ENCODE measurements around the gene HABP4.

The HABP4 gene

DNA sequence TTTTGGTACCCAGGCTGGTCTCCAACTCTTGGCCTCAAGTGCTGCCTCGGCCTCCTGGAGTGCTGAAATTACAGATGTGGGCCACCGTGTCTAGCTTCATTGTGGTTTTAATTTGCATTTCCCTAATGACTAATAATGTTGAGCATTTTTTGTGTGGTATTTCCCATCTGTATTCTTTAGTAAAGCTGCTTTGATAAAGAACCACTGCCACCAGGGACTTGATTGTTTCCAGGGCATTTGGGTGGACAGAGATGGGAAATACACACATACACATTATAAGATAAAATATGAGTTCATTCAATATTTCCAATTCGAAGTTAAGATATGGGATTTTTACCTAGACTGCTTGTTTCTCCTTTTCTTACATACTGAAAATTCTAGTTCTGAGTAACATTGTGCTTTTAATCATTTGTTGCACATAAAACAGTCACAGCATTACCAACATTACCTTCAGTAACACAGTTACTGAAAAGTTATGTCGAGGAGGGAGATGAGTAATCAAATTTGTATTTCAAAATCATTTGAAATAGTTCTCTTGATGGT, 28.9 kb downstream of the HABP4 start:
- no peak for DNase-seq

DNA sequence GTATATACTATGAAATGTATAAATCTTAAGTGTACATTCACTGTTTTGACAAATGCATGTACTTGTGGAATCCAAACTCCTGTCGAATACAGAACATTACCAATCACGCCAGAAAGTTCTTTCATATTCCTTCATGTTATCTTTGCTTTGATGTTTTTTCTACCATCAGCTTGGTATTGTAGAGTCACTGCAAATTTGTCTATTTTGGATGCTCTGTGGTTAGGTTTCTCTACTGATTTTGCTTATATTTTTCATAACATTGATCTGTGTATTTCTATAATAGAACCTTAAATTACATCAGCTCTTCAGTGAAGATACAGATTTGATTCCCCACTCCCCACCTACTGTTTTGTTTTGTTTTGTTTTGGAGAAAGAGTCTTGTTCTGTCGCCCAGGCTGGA, 30.8 kb downstream of the HABP4 start:
- DNase-seq = no peak

- DNase-seq = no peak
Measured at GRCh38 chr9:96482476-96482875, 32.5 kb downstream of the HABP4 start.

GRCh38 chr9:96483197-96483596, 33.2 kb downstream of the HABP4 start:
- DNase-seq = no peak

DNA sequence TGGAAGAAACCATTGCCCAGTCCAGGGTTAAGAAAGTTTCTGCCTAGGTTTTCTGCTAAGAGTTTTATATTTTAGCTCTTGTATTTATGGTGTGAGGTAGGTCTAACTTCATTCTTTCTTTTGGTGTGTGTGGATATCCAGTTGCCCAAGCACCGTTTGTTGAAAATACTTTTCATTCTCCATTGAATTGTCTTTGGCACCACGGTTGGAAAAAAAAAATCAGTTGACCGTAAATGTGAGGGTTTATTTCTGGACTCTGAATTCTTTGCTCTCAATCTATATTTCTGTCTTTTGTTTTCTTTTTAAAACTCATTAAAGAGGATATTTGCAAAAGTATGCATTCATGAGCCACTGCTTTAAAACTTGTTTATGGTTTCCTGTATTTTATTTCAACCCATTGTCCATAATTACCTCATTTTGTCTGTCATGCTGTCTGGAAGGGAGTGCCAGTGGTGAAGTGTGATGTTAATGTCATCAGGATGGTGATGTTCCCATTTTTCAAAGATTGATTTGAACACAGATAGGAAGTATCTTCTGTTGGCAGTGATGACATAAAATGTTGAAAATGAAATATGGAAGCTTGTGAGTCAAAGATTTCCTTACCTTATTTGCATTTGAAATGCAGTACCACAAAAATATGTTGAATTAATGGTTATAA, 33.9 kb downstream of the HABP4 start:
- no peak for DNase-seq

DNA sequence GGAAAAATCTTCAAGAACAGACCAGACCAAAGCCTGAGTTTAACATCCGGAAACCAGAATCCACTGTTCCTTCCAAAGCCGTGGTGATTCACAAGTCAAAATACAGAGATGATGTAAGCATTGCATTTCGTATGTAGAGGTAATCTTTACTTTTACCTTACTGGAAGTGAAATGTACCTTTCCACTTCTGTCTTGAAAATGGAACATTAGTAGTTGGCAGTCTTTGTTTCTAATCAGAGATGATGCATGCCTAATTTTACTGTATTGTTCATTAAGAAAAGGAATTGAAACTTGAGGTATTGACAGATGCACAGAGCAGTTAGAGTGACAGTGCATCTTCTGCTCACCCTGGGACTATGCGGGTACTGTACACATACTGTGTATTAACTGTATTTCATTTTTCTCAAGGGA, 34.6 kb downstream of the HABP4 start:
- no peak for DNase-seq

DNA sequence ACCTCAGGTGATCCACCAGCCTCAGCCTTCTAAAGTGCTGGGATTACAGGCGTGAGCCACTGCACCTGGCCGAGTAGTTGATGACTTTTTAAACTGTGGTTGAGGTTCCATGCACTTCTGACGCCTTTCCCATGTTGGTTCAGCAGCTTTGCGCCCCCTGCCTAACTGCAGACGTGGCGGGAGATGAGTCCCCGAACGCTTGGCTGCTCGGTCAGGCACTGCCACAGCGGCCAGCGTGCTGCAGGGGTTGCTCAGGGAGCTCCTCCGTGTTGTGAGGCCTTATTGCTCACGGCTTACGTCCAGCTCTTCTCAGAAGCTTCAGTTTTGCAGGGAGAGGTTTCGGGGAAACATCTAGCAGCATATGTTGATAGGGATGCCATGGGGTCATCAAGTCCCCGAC, 35.3 kb downstream of the HABP4 start:
- DNase-seq = no peak

DNA sequence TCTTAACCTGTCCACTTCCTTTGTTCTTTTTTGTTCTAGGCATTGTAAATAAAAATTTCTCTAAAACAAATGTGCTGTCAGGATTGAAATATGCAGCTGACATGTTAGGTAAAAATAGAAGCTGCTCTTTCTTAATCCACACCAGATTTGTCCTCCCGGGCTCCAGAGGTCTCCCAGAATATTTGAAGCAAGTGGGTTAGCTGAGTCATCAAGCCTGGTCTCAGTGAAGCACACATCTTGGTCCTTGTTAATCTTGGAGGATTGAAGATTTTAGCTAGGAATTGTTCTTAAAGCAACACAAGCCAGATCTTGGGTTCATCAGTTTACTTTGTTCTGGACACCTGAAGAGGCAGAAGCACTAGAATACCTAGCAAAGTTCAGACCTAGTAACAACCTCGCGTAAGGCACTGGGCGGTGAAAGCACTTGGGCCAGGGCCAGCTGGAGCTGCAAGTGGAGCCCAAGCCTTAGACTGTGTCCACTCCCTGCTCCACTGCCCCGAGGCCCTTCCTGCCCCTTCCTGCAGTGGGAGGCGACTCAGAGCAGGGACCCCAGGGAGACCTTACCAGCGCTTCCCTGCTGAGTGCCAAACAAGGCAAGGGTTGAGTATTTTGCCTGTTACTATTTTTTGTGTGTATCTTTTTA, 36.5 kb downstream of the HABP4 start:
- no peak for DNase-seq

- DNase-seq = no peak
Measured at GRCh38 chr9:96487029-96487396, 37.0 kb downstream of the HABP4 start.

DNA sequence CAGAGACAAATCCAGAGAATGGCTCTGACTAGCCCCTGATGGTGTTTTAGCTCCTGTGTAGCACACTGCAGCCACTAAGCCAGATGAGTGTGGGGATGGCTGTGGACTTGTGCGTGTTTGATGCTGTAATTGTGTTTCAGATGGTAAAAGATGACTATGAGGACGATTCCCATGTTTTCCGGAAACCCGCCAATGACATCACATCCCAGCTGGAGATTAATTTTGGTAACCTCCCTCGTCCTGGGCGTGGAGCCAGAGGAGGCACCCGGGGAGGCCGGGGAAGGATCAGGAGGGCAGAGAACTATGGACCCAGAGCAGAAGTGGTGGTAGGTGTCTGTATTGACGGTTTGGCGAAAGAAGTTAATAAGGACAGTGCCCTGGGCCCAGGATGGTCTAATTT, 38.0 kb downstream of the HABP4 start:
- DNase-seq = no peak

GRCh38 chr9:96489482-96489979, 39.6 kb downstream of the HABP4 start:
- DNase-seq = no peak

DNA sequence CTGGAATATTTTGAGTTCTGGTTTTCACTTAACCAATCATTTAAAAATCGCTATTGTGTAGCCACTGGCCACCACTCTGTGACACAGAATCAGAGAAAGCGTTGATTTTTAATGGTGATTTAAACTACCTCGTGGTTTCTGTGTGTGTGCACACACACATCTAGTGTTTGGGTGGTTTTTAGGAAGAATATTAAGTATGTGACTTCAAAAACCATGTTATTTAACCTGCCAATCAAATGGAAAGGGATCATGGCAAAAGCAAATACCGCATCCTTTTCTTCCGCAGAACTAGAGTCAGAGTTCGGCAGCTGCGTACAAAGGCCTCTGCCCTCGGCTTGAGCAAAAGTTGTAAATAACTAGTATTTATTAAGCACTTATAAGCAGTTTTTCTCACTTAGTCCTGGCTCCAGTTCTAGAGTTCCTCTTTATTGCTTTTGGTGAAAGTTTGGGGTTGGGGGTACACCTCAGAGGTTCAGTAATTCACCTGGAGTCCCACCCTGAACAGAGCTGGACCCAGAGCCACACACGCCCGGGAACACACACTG, 40.6 kb downstream of the HABP4 start:
- no peak for DNase-seq

DNA sequence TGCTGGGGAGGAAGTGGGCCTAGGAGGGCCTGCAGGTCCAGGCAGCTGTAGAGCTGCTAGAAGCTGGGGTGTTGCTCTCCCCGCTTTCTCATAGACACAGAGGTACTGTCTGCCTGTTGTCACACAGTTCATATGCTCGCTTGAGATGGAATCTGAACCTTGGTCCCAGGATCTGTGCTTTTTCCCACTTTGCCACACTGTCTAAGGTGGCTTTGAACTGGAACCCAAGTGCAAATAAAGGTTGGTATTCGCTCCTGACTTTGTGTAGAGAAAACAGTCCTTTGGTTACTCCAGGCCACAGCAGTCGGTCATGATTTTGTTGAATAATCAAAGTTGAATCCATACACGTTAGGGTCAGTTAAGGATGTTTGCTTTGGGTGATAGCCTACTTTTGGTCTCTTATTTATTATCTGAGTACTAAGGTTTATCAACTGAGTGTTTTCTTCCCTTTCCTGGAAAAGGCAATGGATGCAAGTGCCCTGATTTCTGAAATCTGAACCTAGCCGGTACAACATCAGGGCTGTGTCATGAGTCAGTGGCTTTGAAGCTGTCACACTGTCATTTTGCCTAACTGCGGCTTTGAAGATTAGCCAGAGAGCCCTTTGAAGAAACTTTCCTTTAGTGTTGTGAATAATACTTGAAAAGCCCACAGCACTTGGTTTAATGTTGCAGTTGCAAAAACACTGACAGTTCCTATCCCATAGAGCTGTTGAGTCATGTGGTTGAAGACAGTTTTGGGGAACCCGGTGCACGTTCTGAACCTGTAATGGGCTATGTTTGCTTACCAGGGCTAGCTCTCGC, 41.3 kb downstream of the HABP4 start:
- DNase-seq = no peak

DNA sequence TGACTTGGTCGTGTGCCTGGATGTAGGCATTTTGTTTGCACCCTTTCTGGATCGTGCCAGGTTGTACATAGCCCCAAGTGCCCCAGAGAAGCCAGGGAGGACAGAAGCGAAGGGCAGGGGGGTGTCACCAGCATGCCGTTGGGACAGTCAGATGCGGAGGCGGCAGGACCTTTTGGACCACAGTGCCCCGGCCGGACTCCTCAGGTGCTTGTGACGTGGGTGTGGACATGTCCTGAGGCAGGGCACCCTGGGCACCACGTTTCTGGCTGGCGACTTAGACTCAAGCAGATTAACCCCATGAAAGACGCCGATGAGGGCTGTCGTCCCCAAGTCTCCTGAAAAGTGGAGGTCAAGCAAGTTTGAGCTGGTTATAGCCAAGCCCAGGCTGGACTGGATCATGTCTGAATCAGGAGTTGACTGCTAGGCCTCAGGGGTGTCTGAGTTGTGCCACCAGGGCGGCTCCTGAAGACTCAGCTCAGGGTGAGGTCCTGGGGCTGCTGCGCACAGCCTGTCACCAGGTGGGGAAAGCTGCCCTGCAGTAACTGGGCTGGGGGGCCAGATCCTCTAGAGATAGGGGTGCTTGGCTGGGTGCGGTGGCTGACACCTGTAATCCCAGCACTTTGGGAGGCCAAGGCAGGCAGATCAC, 42.0 kb downstream of the HABP4 start:
- DNase-seq = no peak

- DNase-seq = no peak
Measured at GRCh38 chr9:96492993-96493531, 43.1 kb downstream of the HABP4 start.

DNA sequence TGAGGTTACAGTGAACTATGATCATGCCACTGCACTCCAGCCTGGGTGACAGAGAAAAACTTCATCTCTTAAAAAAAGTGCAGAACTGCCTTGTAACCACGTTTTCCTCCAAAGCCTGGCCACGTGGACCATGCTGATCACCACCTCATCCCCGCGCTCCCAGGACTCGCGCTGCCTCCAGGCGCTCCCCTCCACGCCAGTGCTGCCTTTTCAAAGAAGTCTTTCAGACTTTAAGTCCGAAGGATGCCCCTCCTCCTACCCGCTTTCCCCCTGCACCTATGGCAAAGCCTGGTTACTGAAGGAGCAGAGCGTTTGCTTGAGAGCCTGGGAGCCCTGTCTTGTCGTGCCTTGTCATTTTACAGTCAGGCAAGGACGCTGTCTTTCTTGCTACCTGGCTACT, 43.8 kb downstream of the HABP4 start:
- DNase-seq = no peak

DNA sequence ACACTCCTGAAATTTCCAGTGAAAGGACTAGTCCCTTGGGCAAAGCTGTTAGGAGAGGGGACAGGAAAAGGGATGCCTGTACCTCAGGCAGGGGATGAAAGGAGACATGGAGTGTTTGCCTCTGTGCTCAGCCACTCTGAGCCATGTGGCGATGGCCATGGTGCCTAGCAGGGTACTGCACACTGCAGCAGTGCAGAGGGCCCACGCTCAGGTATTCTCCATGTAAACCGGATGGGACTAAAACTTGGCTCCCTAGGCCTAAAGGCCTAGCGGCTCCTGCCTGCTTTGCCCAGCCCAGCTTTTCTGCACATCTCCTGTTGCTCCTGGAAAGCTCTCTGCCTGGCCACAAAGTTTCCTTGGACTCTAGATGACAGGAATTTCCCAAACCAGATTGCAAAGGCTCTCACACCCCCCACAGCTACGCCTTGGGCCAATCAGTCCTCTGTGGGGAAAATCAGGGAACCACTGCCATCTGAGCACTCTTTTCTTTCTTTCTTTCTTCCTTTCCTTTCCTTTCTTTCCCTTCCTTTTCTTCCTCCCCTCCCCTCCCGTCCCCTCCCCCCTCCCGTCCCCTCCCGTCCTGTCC, 44.3 kb downstream of the HABP4 start:
- DNase-seq = no peak

DNA sequence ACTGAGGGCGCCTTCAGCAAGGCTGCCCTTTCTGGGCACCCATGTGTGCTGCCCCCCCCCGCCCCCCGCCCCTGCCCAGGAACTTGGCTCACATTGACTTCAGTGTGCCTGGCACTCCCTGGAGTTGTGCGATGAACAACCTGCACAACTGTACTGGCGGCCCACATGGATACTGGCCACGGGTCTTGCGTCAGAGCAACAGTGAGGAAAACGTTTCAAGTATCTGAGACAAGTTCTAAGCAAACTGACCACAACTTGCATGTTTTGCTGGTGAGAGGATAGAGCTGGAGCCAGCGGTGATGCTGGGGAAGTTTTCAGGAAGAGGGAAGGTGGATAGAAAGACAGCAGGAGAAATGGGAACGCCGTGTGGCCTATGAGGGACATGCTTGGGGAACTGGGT, 45.4 kb downstream of the HABP4 start:
- no peak for DNase-seq

DNA sequence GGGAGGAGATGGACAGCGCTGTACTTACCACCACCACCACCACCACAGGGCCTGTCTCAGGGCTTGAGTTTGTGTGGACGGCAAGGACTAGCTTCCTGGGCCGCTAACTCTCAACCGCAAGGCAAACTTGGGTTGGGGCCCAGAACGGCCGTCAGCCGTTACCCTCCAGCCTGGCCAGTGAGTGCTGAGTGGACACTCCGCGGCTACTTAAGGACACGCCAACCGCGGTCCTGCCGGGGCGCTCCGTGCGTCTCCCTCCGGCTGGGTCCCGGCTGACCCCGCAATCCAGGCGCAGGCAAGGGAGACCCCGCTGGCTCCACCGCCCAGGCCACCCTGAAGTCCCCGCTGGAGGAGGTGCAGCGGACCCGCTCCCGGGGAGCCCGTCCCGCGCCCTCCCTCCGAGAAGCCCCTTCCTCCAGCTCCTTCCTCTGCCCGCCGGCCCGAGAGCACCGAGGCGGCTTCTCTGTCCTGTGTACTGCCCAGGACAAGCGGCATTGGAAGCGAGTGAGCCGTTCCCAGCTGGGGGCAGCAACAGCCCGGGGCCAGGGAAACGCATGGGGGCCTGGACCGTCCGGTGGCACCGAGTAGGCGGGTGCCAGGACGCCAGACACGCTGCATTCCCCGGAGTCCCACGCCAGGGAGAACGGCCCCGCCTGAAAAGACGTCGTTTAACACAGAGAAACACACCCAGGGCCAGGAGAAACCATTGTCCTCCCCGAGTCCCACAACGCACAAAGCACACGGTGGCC, 46.6 kb downstream of the HABP4 start:
- no peak for DNase-seq

DNA sequence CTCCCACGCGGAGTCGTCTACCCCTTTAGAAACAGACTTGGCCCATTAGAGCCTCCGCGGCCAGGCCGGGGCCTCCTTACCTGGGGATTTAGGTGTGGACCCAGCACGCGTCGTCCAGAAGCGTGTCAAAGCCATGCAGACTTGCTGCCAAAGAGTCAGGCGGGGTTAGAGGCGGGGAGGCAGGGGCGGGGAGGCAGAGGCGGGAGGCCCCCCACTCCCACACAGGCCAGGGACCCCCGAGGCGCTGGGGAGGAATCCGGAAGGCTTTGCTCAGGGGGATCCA, 47.1 kb downstream of the HABP4 start:
- DNase-seq = no peak

DNA sequence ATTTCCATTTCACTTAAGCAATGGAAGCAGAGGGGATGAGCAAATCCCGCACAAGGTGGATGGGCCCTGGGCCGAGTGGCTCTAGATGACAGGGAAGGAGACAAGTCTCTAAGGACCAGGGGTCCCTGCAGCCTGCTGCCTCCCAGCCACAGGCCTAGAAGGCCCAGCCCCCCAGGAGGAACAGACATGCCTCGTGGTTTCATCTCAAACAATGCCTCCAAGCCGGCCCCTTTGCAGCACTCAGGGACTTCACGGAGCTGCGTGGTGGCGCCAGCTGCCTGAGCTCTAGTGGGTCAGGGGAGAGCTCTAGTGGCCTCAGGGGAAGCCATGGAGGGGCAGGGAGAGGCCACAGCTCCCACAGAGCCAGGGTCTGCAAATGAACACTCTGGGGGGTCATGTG, 48.8 kb downstream of the HABP4 start:
- no peak for DNase-seq

DNA sequence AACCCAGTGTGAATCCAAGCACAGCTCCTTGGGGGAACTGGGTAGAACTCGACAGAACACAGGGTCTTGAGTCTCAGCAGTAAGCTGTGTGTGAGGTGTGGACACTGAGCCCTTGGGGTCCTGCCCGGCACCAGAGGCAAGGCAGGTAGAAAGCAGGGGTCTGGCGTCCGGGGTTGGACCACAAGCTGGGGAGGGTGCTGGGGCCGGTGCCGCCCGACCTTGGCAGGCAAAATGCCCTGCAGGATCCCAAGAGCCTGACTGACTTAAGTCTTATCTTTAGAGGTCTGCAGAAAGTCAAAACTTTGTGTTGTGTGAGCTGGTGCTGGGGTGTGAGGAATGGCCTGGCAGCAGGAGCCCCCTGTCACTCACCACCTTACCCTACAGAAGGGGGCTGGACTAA, 49.3 kb downstream of the HABP4 start:
- DNase-seq = no peak
